ENCODE results near the gene CDH13.

CDH13 gene

DNA sequence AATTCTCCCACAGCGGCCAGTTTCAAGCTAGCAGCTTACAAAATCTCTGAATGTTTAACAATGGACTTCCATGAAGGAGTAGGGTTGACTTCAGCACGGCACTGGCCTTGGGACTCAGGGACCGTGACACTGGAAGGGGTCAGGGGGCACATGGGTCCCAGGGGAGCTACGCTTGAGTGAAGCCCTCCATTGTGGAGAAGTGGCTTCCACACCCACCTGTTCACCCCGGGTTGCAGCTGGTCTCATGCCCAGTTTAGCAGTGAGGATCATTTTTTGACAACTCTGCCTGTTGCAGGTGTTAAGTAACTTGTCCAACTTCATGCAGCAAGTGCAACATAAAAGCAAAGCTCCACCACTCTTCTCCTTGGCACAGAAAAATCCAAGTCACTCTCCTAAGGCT lies 510.2 kb downstream of the CDH13 start:
- no peak for DNase-seq

DNA sequence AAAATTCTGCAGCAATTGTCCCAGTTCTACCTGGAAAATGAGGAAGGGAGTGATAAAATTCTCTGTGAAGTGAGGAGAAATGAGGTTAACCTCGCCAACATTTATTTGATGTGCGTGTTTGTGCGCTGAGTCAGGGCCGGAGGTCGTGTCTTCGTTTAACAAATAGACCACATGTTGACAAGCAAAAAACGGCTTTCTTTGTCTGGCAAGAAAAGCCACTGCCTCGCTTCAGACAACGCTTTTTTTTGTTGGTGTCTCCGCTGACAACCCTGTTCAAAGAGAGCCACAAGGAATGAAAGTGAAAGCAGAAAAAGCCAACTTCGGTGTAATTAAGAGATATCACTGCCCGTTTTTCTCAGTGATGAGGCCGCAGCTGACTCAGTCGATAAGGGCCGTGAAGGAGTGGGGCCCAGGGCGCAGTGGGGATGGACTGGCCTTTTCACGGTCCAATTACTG lies 510.6 kb downstream of the CDH13 start:
- no peak for DNase-seq

GRCh38 chr16:83137894-83138293 lies 511.1 kb downstream of the CDH13 start:
- no peak for DNase-seq

DNA sequence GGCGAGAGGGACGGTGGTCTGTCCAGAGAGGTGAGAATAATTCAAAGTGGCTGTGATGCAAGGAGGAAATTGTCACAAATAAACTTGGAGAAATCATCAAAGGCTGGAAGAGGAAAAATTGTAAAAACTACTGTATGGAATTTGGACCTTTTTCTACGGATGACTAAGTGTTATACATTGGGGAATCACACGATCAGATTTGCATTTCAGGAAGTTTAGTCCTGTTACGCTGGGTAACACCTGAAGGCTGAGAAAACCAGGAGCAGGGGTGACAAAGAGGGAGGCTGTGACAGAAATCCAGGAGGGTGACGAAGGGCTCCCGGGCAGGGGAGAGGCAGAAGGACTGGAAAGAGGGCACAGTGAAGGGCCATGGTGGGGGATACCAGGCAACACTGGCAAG lies 511.7 kb downstream of the CDH13 start:
- DNase-seq, result no peak

DNA sequence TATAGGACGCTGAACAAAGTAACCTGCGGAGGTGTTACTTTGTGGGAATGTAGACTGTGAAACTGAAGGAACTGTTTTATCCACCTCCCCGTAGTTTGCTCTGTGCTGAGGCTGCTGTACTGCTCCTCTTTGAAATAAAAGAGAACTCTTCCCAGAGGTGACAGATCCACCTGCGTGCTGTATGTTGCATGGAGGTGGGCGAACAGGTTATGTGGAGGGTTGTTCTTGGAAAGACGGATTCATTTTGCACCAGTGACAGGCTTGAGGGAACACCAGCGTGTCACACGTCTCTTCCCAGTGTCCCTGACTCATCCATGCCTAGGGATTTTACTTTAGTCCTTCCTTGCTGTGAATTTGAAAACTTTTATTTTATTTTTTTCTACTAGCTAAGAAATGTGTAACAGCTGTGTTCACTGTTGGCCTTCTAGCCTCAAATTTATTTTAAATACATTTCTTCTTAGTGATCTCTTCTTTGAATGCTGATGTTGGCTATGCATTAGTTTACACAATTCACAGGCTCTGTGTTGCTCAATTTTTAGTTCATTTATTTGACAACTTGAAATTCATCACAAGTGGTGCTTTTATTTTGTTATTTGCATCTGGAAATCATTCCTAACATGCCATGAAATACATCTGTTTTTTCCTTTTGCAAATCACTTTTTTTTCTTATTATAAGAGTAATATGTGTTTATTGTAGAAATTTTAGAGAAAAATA lies 512.4 kb downstream of the CDH13 start:
- no peak for DNase-seq

GRCh38 chr16:83143788-83144187 lies 517.0 kb downstream of the CDH13 start:
- no peak for DNase-seq

GRCh38 chr16:83145297-83145696 lies 518.5 kb downstream of the CDH13 start:
- no peak for DNase-seq

DNA sequence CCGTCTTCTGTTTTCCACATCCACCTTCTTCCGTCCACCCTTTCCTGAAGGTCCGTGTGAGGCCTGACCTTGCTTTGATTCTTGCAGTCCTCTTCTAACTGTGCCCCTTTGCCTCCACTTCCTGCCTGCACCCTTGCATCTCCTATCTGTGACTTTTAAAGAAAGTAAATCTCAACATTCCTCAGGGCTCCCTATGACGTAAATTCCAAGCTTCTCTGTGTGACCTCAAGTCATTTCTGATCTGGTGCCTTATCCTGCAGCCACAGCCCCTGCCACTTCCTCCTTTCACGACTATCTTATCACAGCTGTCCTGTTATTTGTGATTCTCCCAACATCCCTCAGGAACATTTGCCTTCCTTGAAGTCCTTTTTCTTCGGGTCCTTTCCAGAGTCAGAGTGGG lies 520.5 kb downstream of the CDH13 start:
- DNase-seq, result no peak

DNA sequence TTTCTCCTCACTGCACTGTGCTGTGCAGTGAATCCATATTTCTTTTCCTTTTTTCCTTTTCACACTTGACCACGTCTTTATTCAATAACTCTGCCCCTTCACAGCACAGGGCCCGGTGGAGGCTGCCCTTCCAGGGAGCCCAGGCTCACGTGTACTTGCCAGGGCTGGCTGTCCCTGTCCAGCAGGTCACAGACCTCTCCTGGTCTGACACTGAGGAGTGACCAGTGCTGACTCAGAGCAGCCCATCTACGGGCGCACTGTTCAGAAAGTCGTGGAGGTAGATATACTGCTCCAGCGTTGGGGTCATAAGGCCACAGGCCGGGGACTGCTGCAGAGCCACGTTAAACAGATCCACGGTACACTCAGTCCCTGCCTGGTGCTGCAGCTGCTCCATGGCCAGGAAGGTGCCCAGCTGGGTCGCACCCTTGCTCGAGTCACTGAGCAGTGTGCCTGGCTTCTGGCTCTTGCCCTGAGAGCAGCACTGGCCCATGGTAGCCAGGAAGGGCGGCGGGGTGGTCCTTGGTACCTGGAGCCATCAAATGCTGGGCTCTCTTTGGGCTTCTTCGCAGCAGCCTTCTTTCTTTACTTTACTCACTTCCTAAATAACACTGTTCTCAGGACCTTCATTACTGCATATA lies 531.7 kb downstream of the CDH13 start:
- DNase-seq, result no peak

DNA sequence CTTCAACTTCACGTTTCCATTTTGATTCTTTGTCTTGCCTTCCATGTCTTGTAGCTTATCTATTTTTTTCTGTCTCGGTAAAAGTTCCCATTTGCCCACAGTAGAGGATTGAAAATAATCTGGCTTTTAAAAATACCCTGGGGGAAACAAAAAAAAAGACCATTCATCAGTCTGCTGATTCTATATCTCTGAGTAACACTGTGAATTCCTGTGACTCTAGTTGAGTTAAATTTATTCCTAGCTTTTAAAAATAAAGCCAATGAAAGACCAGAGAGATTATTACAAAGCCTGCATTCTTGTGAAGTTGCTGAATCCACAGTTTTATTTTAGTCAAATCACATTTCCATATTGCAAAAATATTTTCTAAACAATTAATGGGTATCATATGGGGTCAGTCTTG lies 532.3 kb downstream of the CDH13 start:
- no peak for DNase-seq

GRCh38 chr16:83160287-83161020 lies 533.7 kb downstream of the CDH13 start:
- no peak for DNase-seq

GRCh38 chr16:83162791-83163190 lies 536.0 kb downstream of the CDH13 start:
- DNase-seq, result no peak

DNA sequence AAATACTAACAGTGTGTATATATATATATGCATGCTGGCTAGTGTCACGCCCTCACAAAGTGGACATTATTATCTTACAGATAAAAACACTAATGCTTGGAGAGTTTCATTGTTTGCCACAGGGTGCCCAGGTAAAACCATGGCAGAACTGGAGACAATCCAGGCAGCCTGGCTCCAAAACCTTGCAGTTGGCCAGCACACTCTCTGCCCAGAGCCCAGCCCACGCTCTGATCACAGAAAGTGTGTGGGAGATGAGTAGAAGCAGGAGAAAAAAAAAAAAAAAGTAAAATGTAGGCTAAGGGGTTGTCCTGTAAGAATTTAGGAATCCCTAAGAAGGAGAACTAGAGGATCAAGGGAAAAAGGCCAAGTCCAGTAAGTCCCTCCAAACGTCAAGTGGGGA lies 538.0 kb downstream of the CDH13 start:
- no peak for DNase-seq

DNA sequence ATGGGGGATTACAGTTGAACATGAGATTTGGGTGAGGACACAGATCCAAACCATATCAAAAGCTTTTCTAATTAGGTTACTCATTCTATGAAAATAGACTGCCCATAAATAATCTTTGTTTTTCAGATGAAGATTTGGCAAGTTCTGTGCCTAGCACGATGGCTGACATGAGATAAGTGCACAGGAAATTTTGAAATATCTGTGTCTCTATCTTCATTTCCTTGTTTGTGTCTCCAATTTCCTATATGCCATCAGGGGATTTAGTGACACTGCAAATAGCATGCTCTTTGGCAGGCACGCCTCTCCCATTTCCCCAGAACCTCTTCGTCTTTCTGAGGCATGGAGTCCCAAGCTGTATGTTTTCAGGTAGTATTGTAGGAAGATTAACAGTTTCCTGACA lies 544.6 kb downstream of the CDH13 start:
- no peak for DNase-seq

DNA sequence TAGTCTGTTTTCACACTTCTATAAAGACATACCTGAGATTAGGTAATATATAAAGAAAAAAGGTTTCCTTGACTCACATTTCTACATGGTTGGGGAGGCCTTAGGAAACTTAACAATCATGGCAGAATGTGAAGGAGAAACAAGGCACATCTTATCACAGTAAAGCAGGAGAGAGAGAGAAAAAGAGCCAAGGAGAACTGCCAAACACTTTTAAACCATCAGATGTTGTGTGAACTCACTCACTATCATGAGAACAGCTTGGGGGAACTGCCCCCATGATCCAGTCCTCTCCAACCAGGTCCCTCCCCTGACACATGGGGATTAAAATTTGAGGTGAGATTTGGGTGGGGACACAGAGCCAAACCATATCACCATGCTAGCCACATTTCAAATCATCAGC lies 547.9 kb downstream of the CDH13 start:
- DNase-seq, result no peak

DNA sequence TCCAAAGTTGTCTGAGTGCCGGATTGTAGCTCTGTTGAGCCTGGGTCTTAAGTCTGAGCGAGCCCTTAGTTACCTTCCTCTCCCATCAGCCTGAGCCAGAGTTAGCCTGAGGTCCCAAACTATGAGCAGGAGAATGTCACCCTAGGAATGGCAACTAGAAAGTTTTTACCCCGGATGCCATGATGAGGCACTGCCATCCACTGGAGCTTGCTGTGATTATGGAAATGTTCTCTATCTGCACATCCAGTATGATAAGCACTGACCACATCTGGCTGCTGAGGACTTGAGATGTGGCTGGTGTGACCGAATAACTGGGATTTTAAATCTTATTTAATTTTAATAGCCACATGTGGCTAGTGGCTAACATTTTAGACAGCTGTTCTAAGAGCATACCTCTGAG lies 550.0 kb downstream of the CDH13 start:
- no peak for DNase-seq

- no peak for DNase-seq
These were observed 559.1 kb downstream of the CDH13 start for GRCh38 chr16:83185902-83186301.

- DNase-seq, result no peak
These were observed 560.6 kb downstream of the CDH13 start for GRCh38 chr16:83187405-83187804.

GRCh38 chr16:83196796-83197195 lies 570.0 kb downstream of the CDH13 start:
- no peak for DNase-seq

- no peak for DNase-seq
These were observed 570.7 kb downstream of the CDH13 start for GRCh38 chr16:83197450-83197849.

- no peak for DNase-seq
These were observed 572.2 kb downstream of the CDH13 start for GRCh38 chr16:83198977-83199376.

GRCh38 chr16:83200005-83200779 lies 573.4 kb downstream of the CDH13 start:
- no peak for DNase-seq

DNA sequence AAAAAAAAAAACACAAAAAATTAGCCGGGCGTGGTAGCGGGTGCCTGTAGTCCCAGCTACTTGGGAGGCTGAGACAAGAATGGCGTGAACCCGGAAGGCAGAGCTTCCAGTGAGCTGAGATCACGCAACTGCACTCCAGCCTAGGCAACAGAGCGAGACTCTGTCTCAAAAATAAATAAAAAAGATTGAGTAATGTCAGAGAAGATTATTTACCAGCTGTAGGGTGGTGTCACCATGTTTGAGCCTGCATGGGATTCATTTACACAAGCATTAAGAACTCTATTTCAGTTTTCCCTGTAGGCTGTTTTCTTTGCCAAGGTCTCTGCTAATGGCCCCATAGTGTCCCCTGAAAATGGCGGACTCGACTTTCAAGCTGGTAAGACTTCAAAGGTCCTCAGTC lies 575.0 kb downstream of the CDH13 start:
- DNase-seq, result no peak
